Keratinocyte (primary cell): ENCODE measurements around the gene EPHA10. TPM values are rescaled to one million over a fixed set of nuclear protein-coding genes. Genes with fewer than 3 reads are reported as not detected.
"Not testable (repeated sequence)": the region's sequence is repeated elsewhere in the genome, so short reads cannot be mapped to it uniquely, and the experiment has no call there.

ENCODE experiments used
- DNase-seq: peaks from one replicate; pipeline ENCODE4 v3.0.0-alpha.2; 2011; ENCODE audit warnings: low read depth, missing footprints, low spot score
- FAIRE-seq: peaks from 2 replicates; lab custom pipeline; 2011; peaks lifted over from hg19 to GRCh38; lab: Jason Lieb, UNC
- H2AFZ ChIP-seq: 2 replicates; pipeline ENCODE4 v1.6.0; 2012; ENCODE audit warnings: low read length, control low read depth, inconsistent platforms; ENCODE audit not compliant: control insufficient read depth
- H3K27ac ChIP-seq: 2 replicates; pipeline ENCODE4 v1.5.1; 2011; ENCODE audit warnings: low read length; ENCODE audit not compliant: control insufficient read depth, insufficient read depth
- H3K27me3 ChIP-seq: 3 replicates; pipeline ENCODE4 v1.6.0; 2011; ENCODE audit warnings: low read length; ENCODE audit not compliant: control insufficient read depth, insufficient read depth; ENCODE audit errors: extremely low read depth
- H3K36me3 ChIP-seq, 2 experiments: 2 replicates in 1 of 2; 3 replicates in 1 of 2; pipeline ENCODE4 v1.5.1; 2011; ENCODE audit warnings: low read length in 2 of 2, mild to moderate bottlenecking in 1 of 2; ENCODE audit not compliant: control insufficient read depth in 2 of 2, insufficient read depth in 2 of 2; ENCODE audit errors: extremely low read depth in 1 of 2
- H3K4me1 ChIP-seq: 3 replicates; pipeline ENCODE4 v1.5.1; 2011; ENCODE audit warnings: low read length; ENCODE audit not compliant: control insufficient read depth, insufficient read depth; ENCODE audit errors: extremely low read depth
- H3K4me2 ChIP-seq: 3 replicates; pipeline ENCODE4 v1.6.0; 2011; ENCODE audit warnings: low read depth, low read length; ENCODE audit not compliant: control insufficient read depth, insufficient read depth; ENCODE audit errors: extremely low read depth
- H3K4me3 ChIP-seq, 3 experiments: fragments of 200-600 bp in 1 of 3; sonication (generic) in 1 of 3; 2 replicates in 2 of 3; 3 replicates in 1 of 3; pipeline ENCODE4 v1.5.1; 2011 to 2016; ENCODE audit warnings: low read length in 3 of 3, mild to moderate bottlenecking in 3 of 3, control low read depth in 2 of 3, inconsistent platforms in 1 of 3, low read depth in 1 of 3, mixed read lengths in 1 of 3, mixed run types in 1 of 3, moderate library complexity in 1 of 3; ENCODE audit not compliant: control insufficient read depth in 2 of 3, insufficient read depth in 2 of 3; ENCODE audit errors: extremely low read depth in 1 of 3
- H3K79me2 ChIP-seq: 2 replicates; pipeline ENCODE4 v1.6.0; 2012; ENCODE audit warnings: low read length; ENCODE audit not compliant: control insufficient read depth, insufficient read depth
- H3K9ac ChIP-seq: 3 replicates; pipeline ENCODE4 v1.6.0; 2011; ENCODE audit warnings: low read length; ENCODE audit not compliant: control insufficient read depth, insufficient read depth; ENCODE audit errors: extremely low read depth
- H3K9me1 ChIP-seq: 3 replicates; pipeline ENCODE4 v1.6.0; 2011; ENCODE audit warnings: low read length; ENCODE audit not compliant: control insufficient read depth, insufficient read depth; ENCODE audit errors: extremely low read depth
- H3K9me3 ChIP-seq: 2 replicates; pipeline ENCODE4 v1.5.1; 2012; ENCODE audit warnings: low read depth, low read length; ENCODE audit not compliant: control insufficient read depth
- H4K20me1 ChIP-seq: 3 replicates; pipeline ENCODE4 v1.6.0; 2011; ENCODE audit warnings: low read length; ENCODE audit not compliant: control insufficient read depth, insufficient read depth; ENCODE audit errors: extremely low read depth
- CTCF ChIP-seq, 3 experiments: IDR thresholded peaks in 1 of 3; conservative IDR thresholded peaks in 1 of 3; optimal IDR thresholded peaks in 1 of 3; 2 replicates in 2 of 3; 3 replicates in 1 of 3; pipeline versions ENCODE3 to v1.5.1; 2011; ENCODE audit warnings: low read length in 3 of 3, mild to moderate bottlenecking in 3 of 3, moderate library complexity in 2 of 3, control low read depth in 1 of 3, inconsistent platforms in 1 of 3; ENCODE audit not compliant: insufficient read depth in 2 of 3; ENCODE audit errors: extremely low read depth in 1 of 3
- EZH2 ChIP-seq: IDR thresholded peaks from one replicate; pipeline ENCODE4 v1.6.1; 2012; ENCODE audit warnings: inconsistent platforms, mild to moderate bottlenecking, low read length, moderate library complexity
- dilution Hi-C: fragments of 300-500 bp; cut with MboI; formaldehyde crosslinking; loops from one replicate; pipeline ENCODE4 v1.7.0; 2020; ENCODE audit warnings: low sequenced_read_pairs; ENCODE audit not compliant: extremely low pct_ligation_motif_present
- polyA plus RNA-seq, 5 experiments: library from polyadenylated mRNA; depleted of rRNA in 3 of 5; stranded (reverse) in 3 of 5; stranded (forward) in 1 of 5; unstranded in 1 of 5; fragments of >200 nt; gene quantifications; 1 replicate in 1 of 5; 2 replicates in 3 of 5; 3 replicates in 1 of 5; pipeline versions ENCODE4 v1.2.1 to v1.2.3, GENCODE V29; 2011 to 2012; ENCODE audit warnings: missing spikeins in 2 of 5, low read depth in 1 of 5, low replicate concordance in 1 of 5

The EPHA10 gene
- polyA plus RNA-seq, 1 donor (not counting 4 experiments of a cell fraction or from before 2014, with no cell fraction given), result not detected

- FAIRE-seq, result no peak
Measured at GRCh38 chr1:37776946-37777516, 12.1 kb upstream of the EPHA10 start.

GRCh38 chr1:37771440-37771839 is 6.5 kb upstream of the EPHA10 start:
- H3K9me1 ChIP-seq, H3K79me2 ChIP-seq, H3K9me3 ChIP-seq, H3K36me3 ChIP-seq, DNase-seq, H2AFZ ChIP-seq, H3K4me1 ChIP-seq, dilution Hi-C loops, H3K4me2 ChIP-seq, H3K4me3 ChIP-seq, FAIRE-seq, H3K9ac ChIP-seq, H3K27ac ChIP-seq, H4K20me1 ChIP-seq: not testable (repeated sequence)
- H3K27me3 ChIP-seq, result peaks cover 22% of the 10 kb centered on the region

More at GRCh38 chr1:37776946-37777516, 12.1 kb upstream of the EPHA10 start:
- no peak overlapping the region for H3K4me3 ChIP-seq
- no peaks in the 10 kb centered on the region for H4K20me1 ChIP-seq
- dilution Hi-C loops, result no loop called here
- DNase-seq, result no peak
- no peak overlapping the region for H3K9ac ChIP-seq
- H2AFZ ChIP-seq, result no peak overlapping the region
- H3K79me2 ChIP-seq, result no peaks in the 10 kb centered on the region
- no peak overlapping the region for H3K4me2 ChIP-seq
- H3K9me3 ChIP-seq, result no peaks in the 10 kb centered on the region
- no peak overlapping the region for H3K27ac ChIP-seq
- H3K4me1 ChIP-seq, result no peaks in the 10 kb centered on the region
- peaks cover 12% of the 10 kb centered on the region for H3K27me3 ChIP-seq
- H3K36me3 ChIP-seq, result no peaks in the 10 kb centered on the region
- no peaks in the 10 kb centered on the region for H3K9me1 ChIP-seq
- TF ChIP-seq CTCF (optimal IDR thresholded peaks at IDR 0.05 in 1 of 3, IDR thresholded peaks at IDR 0.05 in 1 of 3, conservative IDR thresholded peaks at IDR 0.05 in 1 of 3; ENCODE audit: extremely low read depth in 1 of 3, insufficient read depth in 2 of 3, low read length in 3 of 3), result no peak
- no peak for TF ChIP-seq EZH2

GRCh38 chr1:37767488-37767887 is 2.6 kb upstream of the EPHA10 start:
- no peak overlapping the region for H3K27ac ChIP-seq
- TF ChIP-seq EZH2, result no peak
- TF ChIP-seq CTCF (optimal IDR thresholded peaks at IDR 0.05 in 1 of 3, IDR thresholded peaks at IDR 0.05 in 1 of 3, conservative IDR thresholded peaks at IDR 0.05 in 1 of 3; ENCODE audit: extremely low read depth in 1 of 3, insufficient read depth in 2 of 3, low read length in 3 of 3), result no peak
- H3K4me1 ChIP-seq, result no peaks in the 10 kb centered on the region
- no peak overlapping the region for H3K4me3 ChIP-seq
- no peaks in the 10 kb centered on the region for H4K20me1 ChIP-seq
- H3K36me3 ChIP-seq, result no peaks in the 10 kb centered on the region
- H2AFZ ChIP-seq, result no peak overlapping the region
- dilution Hi-C loops, result no loop called here
- FAIRE-seq (no peak), DNase-seq (no peak)
- H3K4me2 ChIP-seq, result no peak overlapping the region
- H3K9me1 ChIP-seq, result no peaks in the 10 kb centered on the region
- H3K9me3 ChIP-seq, result no peaks in the 10 kb centered on the region
- H3K79me2 ChIP-seq, result no peaks in the 10 kb centered on the region
- H3K9ac ChIP-seq, result no peak overlapping the region
- peaks cover 61% of the 10 kb centered on the region for H3K27me3 ChIP-seq
